T1000 (cell line): Measurements from ENCODE around the gene HJV.
A peak's percentile ranks its signal among the peaks of the same experiment; 100 is the strongest.

Experiments
- DNase-seq: peaks from one replicate; lab custom pipeline; 2025; ENCODE audit warnings: mixed read lengths; lab: John Stamatoyannopoulos, UW

The HJV gene

DNA sequence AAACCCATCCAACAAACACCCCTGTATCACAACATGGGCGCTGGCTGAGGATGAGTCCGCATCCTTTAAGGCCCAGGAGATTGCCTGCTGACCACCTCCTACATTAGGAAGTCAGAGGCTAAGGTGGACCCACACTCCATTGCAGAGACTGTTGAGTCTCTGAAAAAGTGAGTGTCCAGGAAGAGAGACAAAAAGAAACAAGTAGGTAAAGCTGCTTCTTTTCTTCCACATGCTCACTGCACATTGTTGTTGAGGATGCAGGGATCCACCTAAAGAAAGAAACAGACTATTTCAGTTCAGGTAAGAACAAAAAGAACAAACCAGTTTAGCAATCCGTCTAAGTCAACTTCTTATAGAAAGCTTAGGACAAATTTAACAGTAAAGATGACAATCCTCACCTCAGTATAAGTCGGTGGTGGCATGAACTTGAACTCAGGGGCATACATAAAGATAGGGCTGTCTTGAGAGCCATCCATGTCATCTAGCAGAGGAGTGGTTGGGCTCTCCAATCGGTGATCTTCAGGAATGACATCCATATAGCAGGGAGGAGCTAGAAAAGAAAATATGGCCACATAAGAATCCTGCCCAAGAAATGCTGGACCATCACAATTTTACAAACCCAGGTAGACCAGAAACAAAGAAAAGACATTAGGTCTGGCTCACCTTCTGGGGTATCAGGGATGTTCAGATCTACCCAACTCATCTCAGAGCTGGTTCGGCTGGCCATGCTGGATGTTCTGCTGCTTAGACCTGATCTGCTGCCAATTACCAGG lies 27.7 kb downstream of the HJV start:
- DNase-seq: no peak

- no peak for DNase-seq
These were observed 28.4 kb downstream of the HJV start for GRCh38 chr1:145992958-145993617.

GRCh38 chr1:145992502-145992936 lies 29.0 kb downstream of the HJV start:
- no peak for DNase-seq

DNA sequence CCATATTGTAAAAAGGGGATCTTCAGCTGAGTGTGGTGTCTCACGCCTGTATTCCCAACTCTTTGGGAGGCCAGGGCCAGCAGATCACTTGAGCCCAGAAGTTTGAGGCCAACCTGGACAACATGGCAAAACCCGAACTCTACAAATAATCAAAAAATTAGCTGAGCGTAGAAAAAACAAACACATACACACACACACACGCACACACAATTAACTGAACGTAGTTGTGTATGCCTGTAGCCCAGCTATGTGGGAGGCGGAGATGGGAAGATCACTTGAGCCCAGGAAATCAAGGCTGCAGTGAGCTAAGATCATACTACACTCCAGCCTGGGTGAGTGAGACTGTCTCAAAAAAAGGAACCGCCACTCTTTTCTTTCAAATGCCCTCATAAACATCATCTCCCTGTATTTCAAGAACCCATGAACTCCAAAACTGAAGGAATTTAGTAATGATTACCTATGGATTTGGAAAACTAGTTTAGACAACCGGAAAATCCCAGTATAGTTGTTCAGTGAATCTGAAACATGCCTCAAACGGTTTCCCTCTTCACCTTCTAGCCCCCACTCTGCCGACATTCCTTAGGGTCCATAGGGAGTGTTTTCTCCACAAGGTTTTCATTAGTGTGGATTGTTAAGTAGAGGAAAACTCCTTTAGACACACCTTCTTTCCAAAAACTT lies 29.7 kb downstream of the HJV start:
- DNase-seq: no peak

- no peak for DNase-seq
These were observed 31.2 kb downstream of the HJV start for GRCh38 chr1:145990249-145990855.

- DNase-seq: no peak
These were observed 32.8 kb downstream of the HJV start for GRCh38 chr1:145988773-145989172.

DNA sequence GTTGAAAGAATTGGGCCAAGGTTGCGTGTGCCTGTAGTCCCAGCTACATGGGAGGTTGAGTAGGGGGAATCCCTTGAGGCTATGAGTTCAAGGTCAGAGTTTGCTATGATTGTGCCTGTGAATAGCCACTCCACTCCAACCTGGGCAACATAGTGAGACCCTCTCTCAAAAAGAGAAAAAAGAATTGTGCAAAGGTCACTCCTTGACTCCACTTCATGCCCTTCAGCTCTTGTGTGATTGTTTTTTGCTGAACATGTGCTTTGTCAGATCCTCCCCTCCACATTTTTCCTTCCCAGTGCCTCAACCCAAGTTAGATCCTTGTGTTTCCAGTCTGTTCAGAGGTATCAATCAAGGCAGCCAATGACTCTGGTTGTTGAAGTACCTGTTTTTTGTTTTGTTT lies 33.6 kb downstream of the HJV start:
- no peak for DNase-seq

GRCh38 chr1:145986551-145986950 lies 35.0 kb downstream of the HJV start:
- DNase-seq: no peak

DNA sequence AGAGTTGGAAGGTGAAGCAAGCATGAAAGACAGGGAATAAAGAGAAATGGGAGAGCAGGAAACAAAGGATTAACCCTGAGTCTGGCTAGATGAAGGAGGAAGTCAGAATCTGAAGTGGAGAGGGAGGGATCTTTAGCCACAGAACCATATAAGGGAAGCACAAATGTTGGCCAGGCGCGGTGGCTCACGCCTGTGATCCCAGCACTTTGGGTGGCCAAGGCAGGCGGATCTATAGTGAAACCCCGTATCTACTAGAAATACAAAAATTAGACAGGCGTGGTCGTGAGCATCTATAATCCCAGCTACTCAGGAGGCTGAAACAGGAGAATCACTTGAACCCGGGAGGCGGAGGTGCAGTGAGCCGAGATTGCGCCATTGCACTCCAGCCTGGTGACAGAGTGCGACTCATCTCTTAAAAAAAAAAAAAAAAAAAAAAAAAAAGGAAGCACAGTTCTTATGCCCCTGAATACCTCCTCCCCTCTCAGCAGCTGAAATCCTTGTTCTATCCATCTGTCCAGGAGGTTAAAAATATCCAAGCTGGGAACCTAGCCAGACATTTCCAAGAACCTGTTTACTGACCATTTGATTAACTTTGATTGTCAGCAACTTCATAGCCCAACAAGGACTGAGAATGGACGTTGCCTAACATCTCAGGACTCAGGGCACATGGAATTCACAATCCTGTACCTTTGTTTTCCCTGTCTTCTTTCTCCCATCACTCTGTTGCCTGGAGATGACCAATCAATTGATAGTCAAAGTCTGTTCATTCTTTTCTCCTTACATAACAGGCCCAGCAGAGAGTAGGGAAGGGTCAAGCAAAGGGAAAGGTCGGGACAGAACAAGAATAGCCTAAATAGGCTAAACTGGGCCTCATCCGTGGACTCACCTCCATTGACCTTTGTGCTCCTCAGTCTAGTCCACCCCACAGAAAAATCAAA lies 35.8 kb downstream of the HJV start:
- DNase-seq: peak; percentile 39

DNA sequence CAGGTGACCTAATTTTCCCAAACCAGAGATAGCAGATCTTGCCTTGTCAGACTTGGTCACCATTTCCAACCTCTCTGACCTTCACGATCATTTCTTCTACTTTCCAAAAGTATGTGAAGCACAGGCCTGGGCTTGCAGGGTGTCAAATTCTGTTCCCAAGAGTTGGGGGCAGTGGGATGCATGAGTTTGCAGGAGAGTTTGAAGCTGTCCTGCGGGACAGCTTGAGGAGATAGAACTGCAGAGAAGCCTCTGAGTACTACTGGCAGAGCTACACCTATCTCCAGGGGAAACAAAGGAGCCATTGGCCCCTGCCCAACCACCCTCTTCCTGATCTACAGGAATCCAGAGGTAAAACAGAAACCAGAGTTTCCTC lies 36.4 kb downstream of the HJV start:
- no peak for DNase-seq

GRCh38 chr1:145983960-145984830 lies 37.3 kb downstream of the HJV start:
- no peak for DNase-seq

DNA sequence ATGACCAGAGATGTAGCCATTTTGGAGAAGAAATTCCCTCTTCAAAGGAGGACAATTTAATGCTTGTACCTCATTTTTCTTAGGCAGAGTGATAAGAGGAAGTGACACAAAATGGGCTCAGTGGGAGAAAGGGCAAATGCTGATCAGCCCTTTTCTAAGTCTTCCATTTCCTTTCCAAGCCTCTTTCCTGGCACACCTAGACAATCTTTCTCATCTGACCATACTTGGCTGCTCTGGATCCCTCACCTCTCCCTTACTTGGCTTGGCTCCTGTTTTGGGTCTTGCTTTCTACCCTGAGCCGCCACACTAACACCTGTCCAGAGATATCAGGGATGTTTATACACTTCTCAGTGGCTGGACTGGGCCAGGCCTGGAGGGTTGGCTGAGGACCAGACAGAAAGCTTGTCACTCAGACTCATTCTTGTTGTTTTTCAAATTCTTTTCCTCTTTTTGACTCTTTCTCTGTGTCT lies 38.3 kb downstream of the HJV start:
- no peak for DNase-seq

DNA sequence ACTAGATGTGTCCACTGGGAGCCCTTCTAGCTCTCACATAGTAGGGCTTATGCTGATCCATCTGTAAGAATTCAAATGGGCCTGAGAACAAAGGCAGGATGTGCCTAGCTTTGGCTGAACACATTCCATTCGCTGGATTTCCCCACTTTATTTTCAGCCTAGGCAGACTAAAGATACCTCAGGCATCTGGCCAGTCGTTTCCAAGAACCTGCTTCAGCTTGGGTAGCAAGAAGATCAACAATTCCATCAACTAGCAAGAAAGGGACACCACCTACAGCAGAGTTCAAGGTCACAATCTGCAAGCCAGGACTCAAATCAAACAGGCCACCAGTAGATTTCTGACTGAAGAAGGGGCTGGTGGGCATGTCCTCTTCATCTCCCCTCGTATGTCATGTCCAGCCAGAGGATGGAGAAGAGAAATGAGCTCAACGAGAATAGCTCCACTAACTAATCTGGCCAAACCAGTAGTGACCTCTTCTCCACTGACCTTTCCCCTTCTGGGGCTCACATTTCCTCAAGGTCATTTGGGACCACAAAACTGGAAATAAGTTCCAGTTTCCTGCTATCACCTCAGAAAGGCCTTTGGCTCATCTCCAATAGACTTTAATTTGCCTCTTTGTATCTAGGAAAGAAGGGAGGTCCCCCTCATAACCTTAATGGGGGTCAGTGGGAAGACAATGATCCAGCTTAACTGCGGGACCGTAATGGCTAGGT lies 39.4 kb downstream of the HJV start:
- no peak for DNase-seq

GRCh38 chr1:145980457-145980994 lies 41.0 kb downstream of the HJV start:
- no peak for DNase-seq

- DNase-seq: no peak
These were observed 41.6 kb downstream of the HJV start for GRCh38 chr1:145979746-145980456.

- peak; percentile 83 for DNase-seq
These were observed 42.4 kb downstream of the HJV start for GRCh38 chr1:145978854-145979745.

DNA sequence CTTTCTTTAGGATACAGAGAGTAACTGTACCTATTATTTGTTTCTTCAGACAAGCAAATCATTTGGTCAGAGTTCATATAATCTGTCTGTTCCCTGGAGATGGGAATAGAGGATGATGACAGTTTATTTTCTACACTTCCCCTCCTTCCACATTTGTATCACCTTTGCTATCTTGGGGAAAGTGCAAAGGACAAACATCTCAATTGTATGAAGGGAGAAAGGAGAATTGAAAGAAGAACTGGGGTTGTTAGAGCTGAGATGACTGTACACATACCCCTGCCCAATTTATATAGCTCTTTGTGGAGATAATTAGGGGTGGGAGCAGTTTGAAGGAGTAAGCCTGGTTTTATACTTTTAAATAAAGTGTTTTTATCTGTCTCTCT lies 43.1 kb downstream of the HJV start:
- DNase-seq: no peak
